ENCODE results near the gene PCNX1.

Gene PCNX1

DNA sequence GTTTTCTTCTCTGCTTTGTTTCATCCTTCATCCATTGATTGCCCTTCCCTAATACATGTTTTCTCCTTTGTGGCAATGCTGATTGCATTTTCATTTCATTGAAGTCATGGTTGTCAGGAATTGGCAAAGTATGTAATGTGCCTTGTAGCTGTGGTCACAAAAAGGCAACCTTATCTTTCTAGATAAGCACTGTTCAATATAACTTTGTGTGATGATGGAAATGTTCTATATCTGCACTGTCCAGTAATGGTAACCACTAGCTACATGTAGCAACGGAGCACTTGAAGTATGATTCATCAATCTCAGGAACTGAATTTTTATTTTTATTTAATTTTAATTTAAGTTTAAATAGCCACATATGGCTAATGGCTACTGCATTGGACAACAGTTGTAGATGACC lies 79.8 kb downstream of the PCNX1 start:
- TF ChIP-seq, protein P1, sequence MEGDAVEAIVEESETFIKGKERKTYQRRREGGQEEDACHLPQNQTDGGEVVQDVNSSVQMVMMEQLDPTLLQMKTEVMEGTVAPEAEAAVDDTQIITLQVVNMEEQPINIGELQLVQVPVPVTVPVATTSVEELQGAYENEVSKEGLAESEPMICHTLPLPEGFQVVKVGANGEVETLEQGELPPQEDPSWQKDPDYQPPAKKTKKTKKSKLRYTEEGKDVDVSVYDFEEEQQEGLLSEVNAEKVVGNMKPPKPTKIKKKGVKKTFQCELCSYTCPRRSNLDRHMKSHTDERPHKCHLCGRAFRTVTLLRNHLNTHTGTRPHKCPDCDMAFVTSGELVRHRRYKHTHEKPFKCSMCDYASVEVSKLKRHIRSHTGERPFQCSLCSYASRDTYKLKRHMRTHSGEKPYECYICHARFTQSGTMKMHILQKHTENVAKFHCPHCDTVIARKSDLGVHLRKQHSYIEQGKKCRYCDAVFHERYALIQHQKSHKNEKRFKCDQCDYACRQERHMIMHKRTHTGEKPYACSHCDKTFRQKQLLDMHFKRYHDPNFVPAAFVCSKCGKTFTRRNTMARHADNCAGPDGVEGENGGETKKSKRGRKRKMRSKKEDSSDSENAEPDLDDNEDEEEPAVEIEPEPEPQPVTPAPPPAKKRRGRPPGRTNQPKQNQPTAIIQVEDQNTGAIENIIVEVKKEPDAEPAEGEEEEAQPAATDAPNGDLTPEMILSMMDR (IDR thresholded peaks at IDR 0.05; ENCODE audit: low read depth, low read length, missing control alignments): no peak
- no peak for DNase-seq (ENCODE audit: low read depth)
- in situ Hi-C loops (cut with HindIII; ENCODE audit: low sequenced_read_pairs): no loop called here
- no peak overlapping the region for H3K4me3 ChIP-seq (ENCODE audit: low read depth, low read length)

DNA sequence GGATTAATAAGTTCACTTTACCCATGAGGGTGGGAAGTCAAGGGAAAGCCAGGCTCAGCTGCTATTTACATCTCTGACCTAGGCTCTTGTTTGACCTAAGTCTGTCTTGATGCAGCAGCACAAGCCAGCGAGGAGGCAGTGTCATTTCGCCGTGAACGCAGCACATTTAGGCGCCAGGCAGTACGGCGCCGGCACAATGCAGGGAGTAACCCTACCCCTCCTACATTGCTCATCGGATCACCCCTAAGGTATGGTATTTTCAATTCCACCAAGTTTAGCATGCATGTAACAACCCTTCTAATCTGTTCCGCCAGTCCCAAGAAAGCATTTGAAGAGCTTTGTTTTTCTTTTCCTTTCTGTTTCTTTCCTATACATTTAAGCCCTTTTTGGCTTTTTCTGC lies 81.2 kb downstream of the PCNX1 start:
- no peak overlapping the region for H3K4me3 ChIP-seq (ENCODE audit: low read depth, low read length)
- no peak for DNase-seq (ENCODE audit: low read depth)
- in situ Hi-C loops (cut with HindIII; ENCODE audit: low sequenced_read_pairs): no loop called here
- TF ChIP-seq, protein P1 (IDR thresholded peaks at IDR 0.05; ENCODE audit: low read depth, low read length, missing control alignments): no peak

DNA sequence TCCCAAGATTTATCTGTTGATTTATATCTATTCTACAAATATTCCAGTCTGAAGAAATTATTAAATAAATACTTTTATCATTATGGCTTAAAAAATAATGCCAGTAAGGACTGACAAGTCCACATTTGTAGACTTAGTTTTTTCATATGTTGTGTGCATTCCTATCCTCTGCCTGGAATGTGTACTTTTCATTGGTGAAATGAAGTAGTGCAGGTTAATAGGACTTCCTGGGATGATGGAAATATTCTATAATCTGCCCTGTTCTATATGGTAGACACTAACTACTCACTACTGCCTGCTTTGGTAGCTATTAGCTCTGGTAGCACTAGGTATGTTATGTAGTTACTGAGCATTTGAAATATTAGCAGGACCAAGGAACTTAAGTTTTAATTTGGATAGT lies 86.7 kb downstream of the PCNX1 start:
- in situ Hi-C loops (cut with HindIII; ENCODE audit: low sequenced_read_pairs): no loop called here
- TF ChIP-seq, protein P1 (IDR thresholded peaks at IDR 0.05; ENCODE audit: low read depth, low read length, missing control alignments): no peak
- no peak overlapping the region for H3K4me3 ChIP-seq (ENCODE audit: low read depth, low read length)
- no peak for DNase-seq (ENCODE audit: low read depth)

DNA sequence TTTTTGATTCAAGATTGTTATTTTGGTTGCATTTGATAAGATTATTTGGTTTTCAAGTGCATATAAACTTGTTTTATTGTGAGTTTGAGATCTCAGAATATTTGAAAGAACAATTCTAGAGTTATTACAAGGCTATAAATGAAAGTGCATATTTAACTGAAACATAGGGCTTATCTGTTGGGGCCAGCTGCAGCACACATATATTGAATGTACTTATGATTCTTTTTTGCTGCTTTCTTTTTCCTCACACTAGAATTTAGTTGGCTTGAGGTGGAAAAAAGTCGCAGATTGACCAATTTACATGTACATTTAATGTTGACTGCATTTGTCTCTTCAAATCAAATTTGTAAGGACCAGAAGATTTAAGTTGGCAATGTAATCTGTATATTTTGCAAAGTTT lies 88.0 kb downstream of the PCNX1 start:
- H3K4me3 ChIP-seq (ENCODE audit: low read depth, low read length): no peak overlapping the region
- in situ Hi-C loops (cut with HindIII; ENCODE audit: low sequenced_read_pairs): no loop called here
- TF ChIP-seq, protein P1 (IDR thresholded peaks at IDR 0.05; ENCODE audit: low read depth, low read length, missing control alignments): no peak
- no peak for DNase-seq (ENCODE audit: low read depth)

DNA sequence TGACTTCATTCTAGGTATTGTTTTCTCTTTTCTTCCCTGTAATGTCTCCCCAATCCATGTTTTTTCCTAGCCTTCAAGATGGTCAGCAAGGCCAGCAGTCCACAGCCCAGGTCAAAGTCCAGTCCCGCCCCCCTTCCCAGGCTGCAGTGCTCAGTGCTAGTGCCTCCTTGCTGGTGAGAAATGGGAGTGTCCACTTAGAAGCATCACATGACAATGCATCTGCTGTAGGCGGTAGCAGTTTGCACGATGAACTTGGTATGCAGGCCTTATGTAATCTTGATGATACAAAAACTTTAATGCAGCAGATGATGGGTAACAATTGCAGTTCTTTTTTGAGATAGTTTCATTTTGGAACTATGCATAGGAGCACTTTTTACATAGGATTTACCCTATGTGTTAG lies 88.4 kb downstream of the PCNX1 start:
- DNase-seq (ENCODE audit: low read depth): no peak
- in situ Hi-C loops (cut with HindIII; ENCODE audit: low sequenced_read_pairs): no loop called here
- TF ChIP-seq, protein P1 (IDR thresholded peaks at IDR 0.05; ENCODE audit: low read depth, low read length, missing control alignments): no peak
- no peak overlapping the region for H3K4me3 ChIP-seq (ENCODE audit: low read depth, low read length)

DNA sequence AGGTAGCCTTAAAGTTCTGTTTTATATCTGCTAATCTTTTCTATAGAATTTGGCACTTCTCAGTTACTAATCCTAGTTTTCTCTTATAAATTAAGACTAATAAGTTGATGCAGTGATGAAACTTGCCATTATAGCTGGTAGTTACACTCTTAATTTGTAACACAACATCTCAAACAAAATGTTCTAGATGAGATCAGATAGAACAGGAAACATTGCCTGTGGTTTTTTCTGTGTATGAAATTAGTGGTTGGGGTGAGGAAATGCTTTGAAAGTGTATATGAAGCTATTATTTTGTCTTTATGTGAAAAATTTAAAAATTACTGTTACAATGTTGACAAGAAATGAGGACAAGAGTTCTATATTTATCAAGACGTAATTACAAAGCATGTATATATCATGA lies 91.9 kb downstream of the PCNX1 start:
- no peak overlapping the region for H3K4me3 ChIP-seq (ENCODE audit: low read depth, low read length)
- DNase-seq (ENCODE audit: low read depth): no peak
- in situ Hi-C loops (cut with HindIII; ENCODE audit: low sequenced_read_pairs): no loop called here
- TF ChIP-seq, protein P1 (IDR thresholded peaks at IDR 0.05; ENCODE audit: low read depth, low read length, missing control alignments): no peak

DNA sequence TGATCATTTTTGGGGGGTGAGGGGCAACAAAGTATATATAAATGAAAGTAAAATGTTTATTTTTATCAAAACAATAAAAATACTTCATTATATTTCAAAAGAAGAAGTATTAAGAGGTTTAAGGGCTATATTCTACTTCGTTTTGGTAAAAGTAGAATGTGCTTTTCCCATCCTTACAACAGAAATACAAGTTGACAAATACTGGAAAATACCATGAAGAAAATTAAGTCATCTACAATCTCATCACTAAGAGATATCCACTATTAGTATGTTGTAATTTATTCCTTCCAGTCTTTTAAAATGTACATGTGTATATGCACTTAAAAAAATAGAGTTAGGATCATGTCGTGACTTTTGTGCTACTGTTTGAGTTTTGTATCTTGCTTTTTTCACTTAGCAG lies 92.8 kb downstream of the PCNX1 start:
- no peak for DNase-seq (ENCODE audit: low read depth)
- no peak overlapping the region for H3K4me3 ChIP-seq (ENCODE audit: low read depth, low read length)
- in situ Hi-C loops (cut with HindIII; ENCODE audit: low sequenced_read_pairs): no loop called here
- TF ChIP-seq, protein P1 (IDR thresholded peaks at IDR 0.05; ENCODE audit: low read depth, low read length, missing control alignments): no peak
